Liver (tissue), 9 donors: ENCODE measurements around the gene SEZ6L. TPM values are rescaled to one million over a fixed set of nuclear protein-coding genes. Genes with fewer than 3 reads are reported as not detected.

Experiments used
- DNase-seq: peaks from one replicate; pipeline ENCODE4 v3.0.0-alpha.2; 2017; ENCODE audit warnings: low spot score
- H3K27ac ChIP-seq, 2 donors: one replicate each; pipeline ENCODE4 v1.7.0; 2013; ENCODE audit warnings: inconsistent platforms in 2 of 2, low read length in 2 of 2, control low read depth in 1 of 2, low read depth in 1 of 2, mild to moderate bottlenecking in 1 of 2
- H3K27me3 ChIP-seq, 4 donors: one replicate each; pipeline versions ENCODE4 v1.6.1 to v1.7.0; 2013; ENCODE audit warnings: low read length in 3 of 4, inconsistent platforms in 1 of 4, mild to moderate bottlenecking in 1 of 4, moderate library complexity in 1 of 4; ENCODE audit not compliant: control insufficient read depth in 4 of 4, insufficient read depth in 4 of 4
- H3K36me3 ChIP-seq, 4 donors: one replicate each; pipeline versions ENCODE4 v1.6.1 to v1.7.0; 2013; ENCODE audit warnings: low read length in 3 of 4, mild to moderate bottlenecking in 3 of 4, low read depth in 1 of 4, moderate library complexity in 1 of 4; ENCODE audit not compliant: control insufficient read depth in 4 of 4, insufficient read depth in 3 of 4
- H3K4me1 ChIP-seq, 4 donors: one replicate each; pipeline versions ENCODE4 v1.6.1 to v1.7.0; 2013; ENCODE audit warnings: low read length in 3 of 4, mild to moderate bottlenecking in 3 of 4, moderate library complexity in 1 of 4; ENCODE audit not compliant: control insufficient read depth in 4 of 4, insufficient read depth in 4 of 4
- H3K4me3 ChIP-seq, 3 donors: one replicate each; pipeline versions ENCODE4 v1.6.1 to v1.7.0; 2013; ENCODE audit warnings: low read length in 3 of 3, control low read depth in 1 of 3, low read depth in 1 of 3, mild to moderate bottlenecking in 1 of 3
- H3K9ac ChIP-seq, 2 donors: one replicate each; pipeline ENCODE4 v1.7.0; 2013; ENCODE audit warnings: low read length in 2 of 2, mild to moderate bottlenecking in 2 of 2, moderate library complexity in 2 of 2, control low read depth in 1 of 2, low read depth in 1 of 2
- H3K9me3 ChIP-seq, 4 donors: one replicate each; pipeline versions ENCODE4 v1.6.1 to v1.7.0; 2013; ENCODE audit warnings: low read length in 3 of 4; ENCODE audit not compliant: control insufficient read depth in 4 of 4
- ATF3 ChIP-seq: IDR thresholded peaks from 2 replicates; pipeline ENCODE4 v1.6.1; 2016; ENCODE audit warnings: antibody characterized with exemption
- EGR1 ChIP-seq, 2 donors: IDR thresholded peaks; 2 replicates each; pipeline ENCODE4 v1.6.1; 2016 to 2018; ENCODE audit warnings: antibody characterized with exemption in 2 of 2, low read depth in 2 of 2
- FOXA1 ChIP-seq: IDR thresholded peaks from 2 replicates; pipeline ENCODE4 v1.6.1; 2016; ENCODE audit warnings: antibody characterized with exemption
- GABPA ChIP-seq, 2 donors: IDR thresholded peaks in 1 of 2; conservative IDR thresholded peaks in 1 of 2; 2 replicates each; pipeline ENCODE4 v1.6.1; 2016; ENCODE audit warnings: antibody characterized with exemption in 2 of 2, mild to moderate bottlenecking in 1 of 2, moderate library complexity in 1 of 2
- MAX ChIP-seq: IDR thresholded peaks from 2 replicates; pipeline ENCODE4 v1.6.1; 2016; ENCODE audit warnings: antibody characterized with exemption
- RAD21 ChIP-seq, 2 donors: IDR thresholded peaks; 2 replicates each; pipeline ENCODE4 v1.6.1; 2016; ENCODE audit warnings: antibody characterized with exemption in 2 of 2, mild to moderate bottlenecking in 2 of 2
- RXRA ChIP-seq, 2 donors: IDR thresholded peaks; 2 replicates each; pipeline ENCODE4 v1.6.1; 2017 to 2018; ENCODE audit warnings: antibody characterized with exemption in 2 of 2, mild to moderate bottlenecking in 1 of 2
- SP1 ChIP-seq: IDR thresholded peaks from 2 replicates; pipeline ENCODE4 v1.6.1; 2018; ENCODE audit warnings: antibody characterized with exemption, mild to moderate bottlenecking
- TAF1 ChIP-seq: conservative IDR thresholded peaks from 2 replicates; pipeline ENCODE4 v1.6.1; 2016; ENCODE audit warnings: antibody characterized with exemption, mild to moderate bottlenecking
- WGBS: extraction: QIAGEN DNeasy Blood & Tissue Kit; methylation state at CpG from one replicate; pipeline ENCODE4 v1.1.7; 2013; 5-methylcytosine and 5-hydroxymethylcytosine counted together
- polyA plus RNA-seq, 2 donors: library from polyadenylated mRNA; stranded (reverse) in 1 of 2; unstranded in 1 of 2; fragments of 200-250 nt in 1 of 2; fragments of >200 nt in 1 of 2; fragmentation: Nextera tagmentation in 1 of 2; extraction: Ambion mirVana in 1 of 2; gene quantifications; one replicate each; pipeline versions ENCODE4 v1.2.1 to v1.2.3, GENCODE V29; 2013 to 2015
- total RNA-seq, 2 donors: library from RNA; depleted of rRNA; stranded (reverse); fragments of >200 nt; gene quantifications; one replicate each; pipeline ENCODE4 v1.2.3, GENCODE V29; 2014
- TF ChIP-seq, protein P1 (sequence below): fragments of 150-350 bp; IDR thresholded peaks from 2 replicates; pipeline ENCODE4 v1.5.1; 2017; ENCODE audit warnings: improper control_type of control experiment, low read depth, low read length; ENCODE audit not compliant: missing input control
- TF ChIP-seq, protein P2 (sequence below): IDR thresholded peaks from 2 replicates; pipeline ENCODE4 v1.6.1; 2016; ENCODE audit warnings: antibody characterized with exemption, mild to moderate bottlenecking
- donor health status: healthy.
- donor health status: healthy.
- donor health status: healthy.
- donor health status: healthy.
- donor health status: healthy.

The SEZ6L gene
- total and polyA plus RNA-seq, 4 donors: under 0.01 to 0.70 (median 0.08) TPM; not detected in 1

DNA sequence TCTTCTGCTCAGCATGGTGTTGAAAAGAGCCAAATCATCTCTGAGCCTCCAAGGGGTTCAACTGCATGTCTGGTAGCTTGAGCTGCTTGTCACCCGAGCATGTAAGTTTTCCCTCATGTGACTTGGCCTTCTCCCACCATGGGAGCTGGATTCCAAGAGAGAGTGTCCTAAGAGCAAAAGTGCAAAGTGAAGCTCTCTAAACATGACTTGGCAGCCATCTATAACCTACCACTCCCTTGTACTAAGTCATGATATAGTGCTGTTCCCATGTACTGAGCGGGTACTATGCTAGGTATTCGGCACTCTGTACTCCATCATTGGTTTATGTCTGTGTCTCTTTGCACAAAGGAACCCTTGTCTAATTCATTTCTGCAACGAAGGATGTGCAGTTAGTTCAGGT lies 19.1 kb downstream of the SEZ6L start:
- H3K9ac ChIP-seq: no peak overlapping the region
- no peaks in the 10 kb centered on the region for H3K9me3 ChIP-seq
- TF ChIP-seq RAD21 (IDR thresholded peaks at IDR 0.05) (no peak), EGR1 (IDR thresholded peaks at IDR 0.05; ENCODE audit: low read depth in 2 of 2) (no peak), SP1 (no peak), MAX (no peak), FOXA1 (no peak)
- TF ChIP-seq, protein P1, sequence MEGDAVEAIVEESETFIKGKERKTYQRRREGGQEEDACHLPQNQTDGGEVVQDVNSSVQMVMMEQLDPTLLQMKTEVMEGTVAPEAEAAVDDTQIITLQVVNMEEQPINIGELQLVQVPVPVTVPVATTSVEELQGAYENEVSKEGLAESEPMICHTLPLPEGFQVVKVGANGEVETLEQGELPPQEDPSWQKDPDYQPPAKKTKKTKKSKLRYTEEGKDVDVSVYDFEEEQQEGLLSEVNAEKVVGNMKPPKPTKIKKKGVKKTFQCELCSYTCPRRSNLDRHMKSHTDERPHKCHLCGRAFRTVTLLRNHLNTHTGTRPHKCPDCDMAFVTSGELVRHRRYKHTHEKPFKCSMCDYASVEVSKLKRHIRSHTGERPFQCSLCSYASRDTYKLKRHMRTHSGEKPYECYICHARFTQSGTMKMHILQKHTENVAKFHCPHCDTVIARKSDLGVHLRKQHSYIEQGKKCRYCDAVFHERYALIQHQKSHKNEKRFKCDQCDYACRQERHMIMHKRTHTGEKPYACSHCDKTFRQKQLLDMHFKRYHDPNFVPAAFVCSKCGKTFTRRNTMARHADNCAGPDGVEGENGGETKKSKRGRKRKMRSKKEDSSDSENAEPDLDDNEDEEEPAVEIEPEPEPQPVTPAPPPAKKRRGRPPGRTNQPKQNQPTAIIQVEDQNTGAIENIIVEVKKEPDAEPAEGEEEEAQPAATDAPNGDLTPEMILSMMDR: no peak
- no peak for DNase-seq
- H3K27me3 ChIP-seq: peaks cover 0 to 7% (median 0%) of the 10 kb centered on the region in 4 donors
- H3K4me1 ChIP-seq: no peaks in the 10 kb centered on the region
- no peak overlapping the region for H3K4me3 ChIP-seq
- no peaks in the 10 kb centered on the region for H3K36me3 ChIP-seq
- WGBS: 74% methylated on average over 4 of the region's 4 CpGs
- no peak overlapping the region for H3K27ac ChIP-seq

DNA sequence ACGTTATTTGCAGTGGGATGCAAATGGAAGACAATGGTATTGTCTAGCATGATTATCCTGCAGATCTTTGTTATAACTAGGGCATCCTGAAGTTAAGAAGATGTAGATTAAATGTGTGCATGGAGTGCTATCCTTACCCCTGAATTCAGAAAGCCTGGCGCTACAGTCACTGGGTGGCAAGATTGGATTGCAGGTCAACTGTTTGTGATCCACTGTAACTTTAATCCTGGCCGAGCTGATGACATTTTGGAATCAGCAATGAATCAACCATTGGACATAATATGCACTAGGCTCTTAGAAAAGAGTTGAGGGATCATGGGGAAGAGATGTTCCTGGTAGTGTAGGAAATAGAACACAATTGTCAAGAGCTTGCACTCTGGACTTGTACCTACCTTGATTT lies 25.1 kb downstream of the SEZ6L start:
- H3K27me3 ChIP-seq: peaks cover 0 to 9% (median 0%) of the 10 kb centered on the region in 4 donors
- no peak overlapping the region for H3K9ac ChIP-seq
- H3K9me3 ChIP-seq: no peaks in the 10 kb centered on the region
- no peak overlapping the region for H3K4me3 ChIP-seq
- H3K4me1 ChIP-seq: no peaks in the 10 kb centered on the region
- TF ChIP-seq, protein P2, sequence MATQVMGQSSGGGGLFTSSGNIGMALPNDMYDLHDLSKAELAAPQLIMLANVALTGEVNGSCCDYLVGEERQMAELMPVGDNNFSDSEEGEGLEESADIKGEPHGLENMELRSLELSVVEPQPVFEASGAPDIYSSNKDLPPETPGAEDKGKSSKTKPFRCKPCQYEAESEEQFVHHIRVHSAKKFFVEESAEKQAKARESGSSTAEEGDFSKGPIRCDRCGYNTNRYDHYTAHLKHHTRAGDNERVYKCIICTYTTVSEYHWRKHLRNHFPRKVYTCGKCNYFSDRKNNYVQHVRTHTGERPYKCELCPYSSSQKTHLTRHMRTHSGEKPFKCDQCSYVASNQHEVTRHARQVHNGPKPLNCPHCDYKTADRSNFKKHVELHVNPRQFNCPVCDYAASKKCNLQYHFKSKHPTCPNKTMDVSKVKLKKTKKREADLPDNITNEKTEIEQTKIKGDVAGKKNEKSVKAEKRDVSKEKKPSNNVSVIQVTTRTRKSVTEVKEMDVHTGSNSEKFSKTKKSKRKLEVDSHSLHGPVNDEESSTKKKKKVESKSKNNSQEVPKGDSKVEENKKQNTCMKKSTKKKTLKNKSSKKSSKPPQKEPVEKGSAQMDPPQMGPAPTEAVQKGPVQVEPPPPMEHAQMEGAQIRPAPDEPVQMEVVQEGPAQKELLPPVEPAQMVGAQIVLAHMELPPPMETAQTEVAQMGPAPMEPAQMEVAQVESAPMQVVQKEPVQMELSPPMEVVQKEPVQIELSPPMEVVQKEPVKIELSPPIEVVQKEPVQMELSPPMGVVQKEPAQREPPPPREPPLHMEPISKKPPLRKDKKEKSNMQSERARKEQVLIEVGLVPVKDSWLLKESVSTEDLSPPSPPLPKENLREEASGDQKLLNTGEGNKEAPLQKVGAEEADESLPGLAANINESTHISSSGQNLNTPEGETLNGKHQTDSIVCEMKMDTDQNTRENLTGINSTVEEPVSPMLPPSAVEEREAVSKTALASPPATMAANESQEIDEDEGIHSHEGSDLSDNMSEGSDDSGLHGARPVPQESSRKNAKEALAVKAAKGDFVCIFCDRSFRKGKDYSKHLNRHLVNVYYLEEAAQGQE: no peak
- TF ChIP-seq GABPA (IDR thresholded peaks at IDR 0.05 in 1 of 2, conservative IDR thresholded peaks at IDR 0.05 in 1 of 2): no peak
- no peak for TF ChIP-seq ATF3
- TF ChIP-seq TAF1: no peak
- TF ChIP-seq MAX: no peak
- TF ChIP-seq RXRA (IDR thresholded peaks at IDR 0.05): no peak
- no peak for TF ChIP-seq FOXA1
- TF ChIP-seq EGR1 (IDR thresholded peaks at IDR 0.05; ENCODE audit: low read depth in 2 of 2): no peak
- TF ChIP-seq, protein P1: no peak
- TF ChIP-seq RAD21 (IDR thresholded peaks at IDR 0.05): no peak
- H3K27ac ChIP-seq: no peak overlapping the region
- no peaks in the 10 kb centered on the region for H3K36me3 ChIP-seq
- WGBS: 58% methylated on average over 3 of the region's 3 CpGs
- no peak for DNase-seq
